Gastrocnemius medialis (tissue), 4 donors: Measurements from ENCODE around the gene RAB5IF. TPM values are rescaled to one million over a fixed set of nuclear protein-coding genes. Genes with fewer than 3 reads are reported as not detected.

Experiments
- ATAC-seq, 2 donors: fragments of 150-250 bp; one replicate each; pipeline ENCODE4 v1.9.1; 2016
- DNase-seq, 2 donors: peaks; one replicate each; pipeline ENCODE4 v3.0.0-alpha.2; 2019
- H3K27ac ChIP-seq, 4 donors: fragments of 200-600 bp; sonication (generic); 1 replicate in 1 of 4; 2 replicates in 3 of 4; pipeline ENCODE4 v1.5.1; 2016 to 2018; ENCODE audit warnings: mild to moderate bottlenecking in 2 of 4, moderate library complexity in 1 of 4
- H3K27me3 ChIP-seq, 3 donors: fragments of 200-600 bp; sonication (generic) in 2 of 3; 1 replicate in 1 of 3; 2 replicates in 2 of 3; pipeline versions ENCODE4 v1.5.1 to v1.6.0; 2016 to 2019; ENCODE audit warnings: mild to moderate bottlenecking in 1 of 3, moderate library complexity in 1 of 3
- H3K36me3 ChIP-seq, 2 donors: fragments of 200-600 bp; sonication (generic) in 1 of 2; one replicate each; pipeline ENCODE4 v1.5.1; 2017 to 2018
- H3K4me1 ChIP-seq, 2 donors: fragments of 200-600 bp; sonication (generic) in 1 of 2; one replicate each; pipeline ENCODE4 v1.5.1; 2016 to 2017; ENCODE audit warnings: mild to moderate bottlenecking in 2 of 2
- H3K4me3 ChIP-seq, 4 donors: fragments of 200-600 bp; sonication (generic) in 3 of 4; 1 replicate in 1 of 4; 2 replicates in 3 of 4; pipeline ENCODE4 v1.5.1; 2016 to 2019; ENCODE audit warnings: mild to moderate bottlenecking in 2 of 4
- H3K9me3 ChIP-seq, 3 donors: fragments of 200-600 bp; sonication (generic) in 2 of 3; 1 replicate in 1 of 3; 2 replicates in 2 of 3; pipeline ENCODE4 v1.5.1; 2016 to 2019
- CTCF ChIP-seq, 5 experiments: fragments of 450-650 bp in 3 of 5; fragments of 200-600 bp in 2 of 5; sonication (generic) in 2 of 5; IDR thresholded peaks in 4 of 5; conservative IDR thresholded peaks in 1 of 5; 1 replicate in 4 of 5; 2 replicates in 1 of 5; pipeline ENCODE4 v1.5.1; 2016 to 2019; ENCODE audit warnings: antibody characterized with exemption in 5 of 5, mild to moderate bottlenecking in 3 of 5, moderate library complexity in 3 of 5
- POLR2A ChIP-seq, 2 donors: fragments of 450-650 bp; IDR thresholded peaks; one replicate each; pipeline ENCODE4 v1.6.1; 2017; ENCODE audit warnings: antibody characterized with exemption in 2 of 2, mild to moderate bottlenecking in 2 of 2, moderate library complexity in 2 of 2
- in situ Hi-C, 4 donors: fragments of 200-750 bp; cut with MboI; loops; one replicate each; pipeline versions ENCODE4 v1.15.0 to v1.8.0; 2017; ENCODE audit warnings: low sequenced_read_pairs in 4 of 4
- intact Hi-C: fragments of 100-400 bp; cut with DNase I; formaldehyde crosslinking; loops from one replicate; pipeline ENCODE4 v1.15.1; 2023; ENCODE audit warnings: low total_unique reads
- total RNA-seq, 4 donors: library from RNA; depleted of rRNA; stranded (reverse); fragments of >200 nt; gene quantifications; one replicate each; pipeline versions ENCODE4 v1.1.0 to v1.2.3, GENCODE V29; 2016

RAB5IF gene
- total RNA-seq, 4 donors from 2014 or later, result 215 to 768 (median 545) TPM

GRCh38 chr20:36584018-36584481 lies 21.5 kb upstream of the RAB5IF start:
- Histone ChIP-seq H3K27me3 (no peaks in the 10 kb centered on the region), H3K36me3 (no peaks in the 10 kb centered on the region), H3K9me3 (no peaks in the 10 kb centered on the region), H3K27ac (no peak overlapping the region), H3K4me3 (no peak overlapping the region), H3K4me1 (no peaks in the 10 kb centered on the region)
- DNase-seq, result no peak
- TF ChIP-seq POLR2A (IDR thresholded peaks at IDR 0.05), result no peak
- TF ChIP-seq CTCF (IDR thresholded peaks at IDR 0.05 in 4 of 5, conservative IDR thresholded peaks at IDR 0.05 in 1 of 5), result no peak
- in situ Hi-C loops (loop anchor here in 1 of 4 donors (25.0 kb wide), 1 partner anchor 372 kb away; no protein-coding TSS in a partner anchor), intact Hi-C loops (no loop called here)
- no peak for ATAC-seq

GRCh38 chr20:36585410-36586125 lies 20.0 kb upstream of the RAB5IF start:
- DNase-seq, result no peak
- Histone ChIP-seq H3K4me3 (no peak overlapping the region), H3K4me1 (no peaks in the 10 kb centered on the region), H3K27ac (no peak overlapping the region), H3K27me3 (no peaks in the 10 kb centered on the region), H3K9me3 (no peaks in the 10 kb centered on the region), H3K36me3 (no peaks in the 10 kb centered on the region)
- no peak for TF ChIP-seq POLR2A (IDR thresholded peaks at IDR 0.05)
- no peak for TF ChIP-seq CTCF (IDR thresholded peaks at IDR 0.05 in 4 of 5, conservative IDR thresholded peaks at IDR 0.05 in 1 of 5)
- intact Hi-C loops, result no loop called here
- in situ Hi-C loops, result loop anchor here in 1 of 4 donors (25.0 kb wide), 1 partner anchor 373 kb away; no protein-coding TSS in a partner anchor
- no peak for ATAC-seq

- no peak overlapping the region for H3K27ac ChIP-seq
- H3K36me3 ChIP-seq, result no peaks in the 10 kb centered on the region
- H3K4me3 ChIP-seq, result no peak overlapping the region
- H3K4me1 ChIP-seq, result no peaks in the 10 kb centered on the region
- TF ChIP-seq CTCF (IDR thresholded peaks at IDR 0.05 in 4 of 5, conservative IDR thresholded peaks at IDR 0.05 in 1 of 5) (no peak), POLR2A (IDR thresholded peaks at IDR 0.05) (no peak)
- DNase-seq (no peak), ATAC-seq (no peak)
- no peaks in the 10 kb centered on the region for H3K27me3 ChIP-seq
- no peaks in the 10 kb centered on the region for H3K9me3 ChIP-seq
- in situ Hi-C loops, result loop anchor here in 1 of 4 donors (25.0 kb wide), 1 partner anchor 375 kb away; no protein-coding TSS in a partner anchor
- intact Hi-C loops, result no loop called here
These were observed 18.1 kb upstream of the RAB5IF start for GRCh38 chr20:36587388-36588070.

GRCh38 chr20:36591281-36591680 lies 14.3 kb upstream of the RAB5IF start:
- no peak for TF ChIP-seq POLR2A (IDR thresholded peaks at IDR 0.05)
- no peak for TF ChIP-seq CTCF (IDR thresholded peaks at IDR 0.05 in 4 of 5, conservative IDR thresholded peaks at IDR 0.05 in 1 of 5)
- DNase-seq (no peak), ATAC-seq (no peak)
- no peaks in the 10 kb centered on the region for H3K27me3 ChIP-seq
- no peaks in the 10 kb centered on the region for H3K9me3 ChIP-seq
- no peaks in the 10 kb centered on the region for H3K36me3 ChIP-seq
- in situ Hi-C loops, result loop anchor here in 1 of 4 donors (25.0 kb wide), 1 partner anchor 379 kb away; no protein-coding TSS in a partner anchor
- no peaks in the 10 kb centered on the region for H3K4me1 ChIP-seq
- intact Hi-C loops, result loop anchor here (5.0 kb wide), 1 partner anchor 34 kb away; no protein-coding TSS in a partner anchor
- H3K4me3 ChIP-seq, result no peak overlapping the region
- no peak overlapping the region for H3K27ac ChIP-seq
